MM.1S (cell line): ENCODE results near the gene ROS1.

ENCODE experiments used
- DNase-seq: peaks from one replicate; pipeline ENCODE4 v3.0.0-alpha.2; 2015
- H2AFZ ChIP-seq: fragments of 300-600 bp; sonication (generic); 2 replicates; pipeline ENCODE4 v1.6.0; 2016; ENCODE audit warnings: antibody characterized with exemption, low read length
- H3F3A ChIP-seq: fragments of 300-600 bp; sonication (generic); 2 replicates; pipeline ENCODE4 v1.6.1; 2016; ENCODE audit warnings: mild to moderate bottlenecking, antibody characterized with exemption, low read length, moderate library complexity, mixed read lengths; ENCODE audit not compliant: insufficient read depth
- H3K27ac ChIP-seq: fragments of 300-600 bp; sonication (generic); 2 replicates; pipeline ENCODE4 v1.5.1; 2016; ENCODE audit warnings: mild to moderate bottlenecking, low read length
- H3K27me3 ChIP-seq: fragments of 300-600 bp; sonication (generic); replicated peaks from 2 replicates; pipeline ENCODE4 v1.6.0; 2016; ENCODE audit warnings: low read length; ENCODE audit not compliant: insufficient read depth
- H3K36me3 ChIP-seq: fragments of 300-600 bp; sonication (generic); replicated peaks from 2 replicates; pipeline ENCODE4 v1.6.1; 2016; ENCODE audit warnings: mild to moderate bottlenecking, low read length, mixed read lengths; ENCODE audit not compliant: insufficient read depth
- H3K4me1 ChIP-seq: fragments of 300-600 bp; sonication (generic); 2 replicates; pipeline ENCODE4 v1.6.1; 2016; ENCODE audit warnings: low read length, mixed read lengths
- H3K4me2 ChIP-seq: fragments of 300-600 bp; sonication (generic); 2 replicates; pipeline ENCODE4 v1.6.0; 2016; ENCODE audit warnings: low read depth, low read length
- H3K4me3 ChIP-seq: fragments of 300-600 bp; sonication (generic); 2 replicates; pipeline ENCODE4 v1.5.1; 2016; ENCODE audit warnings: low read length, mixed read lengths
- H3K79me2 ChIP-seq: fragments of 300-600 bp; sonication (generic); 2 replicates; pipeline ENCODE4 v1.6.1; 2016; ENCODE audit warnings: mixed run types, low read length, mixed read lengths
- H3K9ac ChIP-seq: fragments of 300-600 bp; sonication (generic); 2 replicates; pipeline ENCODE4 v1.6.1; 2016; ENCODE audit warnings: low read length, mixed read lengths
- H3K9me2 ChIP-seq: fragments of 300-600 bp; sonication (generic); replicated peaks from 2 replicates; pipeline ENCODE4 v1.6.1; 2016; ENCODE audit warnings: mild to moderate bottlenecking, low read length, mixed read lengths; ENCODE audit not compliant: insufficient read depth
- H3K9me3 ChIP-seq: fragments of 300-600 bp; sonication (generic); replicated peaks from 2 replicates; pipeline ENCODE4 v1.6.1; 2016; ENCODE audit warnings: mild to moderate bottlenecking, low read length, mixed read lengths; ENCODE audit not compliant: insufficient read depth
- H4K20me1 ChIP-seq: fragments of 300-600 bp; sonication (generic); 2 replicates; pipeline ENCODE4 v1.6.1; 2016; ENCODE audit warnings: mild to moderate bottlenecking, low read length, moderate library complexity, mixed read lengths; ENCODE audit not compliant: insufficient read depth
- EZH2 ChIP-seq: fragments of 300-600 bp; sonication (generic); optimal IDR thresholded peaks from 2 replicates; pipeline ENCODE3; 2017; ENCODE audit warnings: low read depth, mild to moderate bottlenecking, antibody characterized with exemption, low read length, mixed read lengths
- EZH2phosphoT487 ChIP-seq: fragments of 300-600 bp; sonication (generic); IDR thresholded peaks from 2 replicates; pipeline ENCODE4 v1.6.1; 2018; ENCODE audit warnings: antibody characterized with exemption, low read length
- TF ChIP-seq, protein P1 (sequence below): fragments of 300-600 bp; sonication (generic); IDR thresholded peaks from 2 replicates; pipeline ENCODE4 v1.5.1; 2016; ENCODE audit warnings: antibody characterized with exemption, low read length, mixed read lengths

Gene ROS1

GRCh38 chr6:117264692-117265409 is 160.9 kb downstream of the ROS1 start:
- Histone ChIP-seq H3K9me2 (no peaks in the 10 kb centered on the region), H3K4me1 (no peaks in the 10 kb centered on the region), H2AFZ (peak overlapping the region; percentile 50), H3K9me3 (no peaks in the 10 kb centered on the region), H3K36me3 (no peaks in the 10 kb centered on the region), H3K27me3 (peaks cover 46% of the 10 kb centered on the region), H3K4me3 (peak overlapping the region; percentile 70), H4K20me1 (no peaks in the 10 kb centered on the region), H3F3A (no peaks in the 10 kb centered on the region), H3K79me2 (no peaks in the 10 kb centered on the region), H3K4me2 (peak overlapping the region; percentile 95), H3K27ac (no peak overlapping the region), H3K9ac (no peak overlapping the region)
- TF ChIP-seq, protein P1, sequence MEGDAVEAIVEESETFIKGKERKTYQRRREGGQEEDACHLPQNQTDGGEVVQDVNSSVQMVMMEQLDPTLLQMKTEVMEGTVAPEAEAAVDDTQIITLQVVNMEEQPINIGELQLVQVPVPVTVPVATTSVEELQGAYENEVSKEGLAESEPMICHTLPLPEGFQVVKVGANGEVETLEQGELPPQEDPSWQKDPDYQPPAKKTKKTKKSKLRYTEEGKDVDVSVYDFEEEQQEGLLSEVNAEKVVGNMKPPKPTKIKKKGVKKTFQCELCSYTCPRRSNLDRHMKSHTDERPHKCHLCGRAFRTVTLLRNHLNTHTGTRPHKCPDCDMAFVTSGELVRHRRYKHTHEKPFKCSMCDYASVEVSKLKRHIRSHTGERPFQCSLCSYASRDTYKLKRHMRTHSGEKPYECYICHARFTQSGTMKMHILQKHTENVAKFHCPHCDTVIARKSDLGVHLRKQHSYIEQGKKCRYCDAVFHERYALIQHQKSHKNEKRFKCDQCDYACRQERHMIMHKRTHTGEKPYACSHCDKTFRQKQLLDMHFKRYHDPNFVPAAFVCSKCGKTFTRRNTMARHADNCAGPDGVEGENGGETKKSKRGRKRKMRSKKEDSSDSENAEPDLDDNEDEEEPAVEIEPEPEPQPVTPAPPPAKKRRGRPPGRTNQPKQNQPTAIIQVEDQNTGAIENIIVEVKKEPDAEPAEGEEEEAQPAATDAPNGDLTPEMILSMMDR: no peak
- TF ChIP-seq EZH2: no peak
- TF ChIP-seq EZH2phosphoT487: no peak
- DNase-seq: peak; percentile 18

DNA sequence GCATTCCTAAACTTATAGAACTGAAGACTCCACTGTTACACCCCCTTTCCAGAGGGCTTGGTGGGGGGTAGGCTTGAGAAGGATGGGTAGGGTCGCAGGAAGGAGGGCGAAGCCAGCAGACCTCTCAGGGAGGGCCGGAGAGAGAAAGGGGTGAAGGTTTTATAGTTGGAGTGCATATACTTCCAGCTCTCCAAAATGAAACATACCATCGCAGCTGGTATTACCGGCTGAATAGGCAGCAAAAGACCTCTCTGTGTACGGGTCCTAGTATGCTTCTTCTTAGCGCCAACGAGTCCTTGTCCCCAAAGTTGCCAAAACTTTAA is 161.4 kb downstream of the ROS1 start:
- TF ChIP-seq EZH2 (no peak), EZH2phosphoT487 (no peak)
- TF ChIP-seq, protein P1: no peak
- Histone ChIP-seq H3K4me1 (no peaks in the 10 kb centered on the region), H3K27ac (no peak overlapping the region), H3K4me2 (peak overlapping the region; percentile 95), H3K36me3 (no peaks in the 10 kb centered on the region), H3K79me2 (no peaks in the 10 kb centered on the region), H3F3A (no peaks in the 10 kb centered on the region), H3K4me3 (peak overlapping the region; percentile 70), H3K9me3 (no peaks in the 10 kb centered on the region), H3K27me3 (peaks cover 43% of the 10 kb centered on the region), H2AFZ (peak overlapping the region; percentile 50; the same call in 1 of the 2 replicates), H3K9ac (no peak overlapping the region), H4K20me1 (no peaks in the 10 kb centered on the region), H3K9me2 (no peaks in the 10 kb centered on the region)
- DNase-seq: no peak

DNA sequence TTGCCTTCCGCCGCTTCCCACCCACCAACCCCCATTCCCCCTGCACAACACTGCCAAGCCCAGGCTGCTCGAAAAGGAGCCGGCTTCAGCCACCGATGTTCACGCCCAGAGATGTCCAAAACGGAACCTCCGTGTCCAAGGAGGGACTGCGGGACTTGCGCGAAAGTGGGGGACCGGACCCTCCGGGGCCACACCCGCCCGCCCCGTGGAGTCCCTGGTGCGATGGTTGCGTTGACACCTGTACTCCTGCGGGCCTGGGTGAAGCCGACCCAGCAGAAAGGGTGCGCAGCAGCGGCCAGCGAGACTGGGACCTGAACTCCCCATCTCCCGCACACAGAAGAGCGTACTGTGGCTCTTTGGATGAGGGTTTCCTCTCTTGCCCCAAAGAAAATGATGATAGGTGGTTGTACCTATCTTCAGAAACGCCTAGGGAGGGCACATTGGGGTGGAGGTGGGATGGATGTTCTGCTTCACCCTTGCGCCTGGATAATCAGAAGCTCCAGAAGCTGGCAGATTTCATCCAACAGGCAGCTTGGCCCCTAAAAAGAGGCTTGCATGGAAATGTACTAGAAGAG is 162.3 kb downstream of the ROS1 start:
- no peaks in the 10 kb centered on the region for H3F3A ChIP-seq
- no peak overlapping the region for H3K27ac ChIP-seq
- H4K20me1 ChIP-seq: no peaks in the 10 kb centered on the region
- DNase-seq: no peak
- no peak overlapping the region for H3K4me3 ChIP-seq
- no peaks in the 10 kb centered on the region for H3K9me3 ChIP-seq
- no peaks in the 10 kb centered on the region for H3K79me2 ChIP-seq
- peaks cover 35% of the 10 kb centered on the region for H3K27me3 ChIP-seq
- no peak overlapping the region for H3K4me2 ChIP-seq
- TF ChIP-seq EZH2phosphoT487 (no peak), EZH2 (no peak)
- TF ChIP-seq, protein P1: no peak
- H3K4me1 ChIP-seq: no peaks in the 10 kb centered on the region
- H3K9ac ChIP-seq: no peak overlapping the region
- no peaks in the 10 kb centered on the region for H3K9me2 ChIP-seq
- H2AFZ ChIP-seq: no peak overlapping the region
- no peaks in the 10 kb centered on the region for H3K36me3 ChIP-seq
